ENCODE data around the gene CCDC68. TPM values are rescaled to one million over a fixed set of nuclear protein-coding genes. Genes with fewer than 3 reads are reported as not detected.

CCDC68 gene
- total RNA-seq = not detected
- total RNA-seq (2013) = 0.43 TPM

- intact Hi-C loops (cut with micrococcal nuclease) = no loop called here
- WGBS (ENCODE audit: insufficient coverage) = 14% methylated on average over 55 of the region's 58 CpGs
These were observed at the start of gene CCDC68 for GRCh38 chr18:54958704-54959625. Gene CCDC68, minus strand, starts transcription at chr18:54959461. Its CDS starts 16,670 bp downstream, at chr18:54942791.

GRCh38 chr18:55007602-55008001 lies 48.3 kb upstream of the CCDC68 start:
- peaks cover 23 to 41% of the 10 kb centered on the region in 2 donors for H3K27me3 Mint-ChIP-seq (ENCODE audit: low read depth in 2 of 2)
- no peak overlapping the region for H3K27ac Mint-ChIP-seq
- H3K27ac ChIP-seq (ENCODE audit: low read length) = no peak overlapping the region
- no peaks in the 10 kb centered on the region for H3K4me1 Mint-ChIP-seq
- H3K9me3 Mint-ChIP-seq = no peaks in the 10 kb centered on the region
- ATAC-seq (no peak), DNase-seq (no peak)
- H3K27me3 ChIP-seq (ENCODE audit: control insufficient read depth, insufficient read depth, low read length) = no peaks in the 10 kb centered on the region
- H3K36me3 Mint-ChIP-seq = no peaks in the 10 kb centered on the region
- H3K4me3 Mint-ChIP-seq = no peak overlapping the region
- intact Hi-C loops (cut with micrococcal nuclease) = no loop called here
- H3K4me1 ChIP-seq (ENCODE audit: control insufficient read depth, insufficient read depth, low read length) = no peaks in the 10 kb centered on the region
- H3K9me3 ChIP-seq (ENCODE audit: control insufficient read depth, insufficient read depth, low read length) = no peaks in the 10 kb centered on the region
- H3K36me3 ChIP-seq (ENCODE audit: control insufficient read depth, insufficient read depth, low read length) = no peaks in the 10 kb centered on the region
- H3K4me3 ChIP-seq (ENCODE audit: low read length) = no peak overlapping the region
- no peak for TF ChIP-seq CTCF (IDR thresholded peaks at IDR 0.05)
- 90% methylated on average over 3 of the region's 4 CpGs for WGBS (ENCODE audit: insufficient coverage)

More at GRCh38 chr18:54958704-54959625, at the start of gene CCDC68:
- no peaks in the 10 kb centered on the region for H3K9me3 ChIP-seq (ENCODE audit: control insufficient read depth, insufficient read depth, low read length)
- H3K27ac ChIP-seq (ENCODE audit: low read length) = no peak within 1 kb of the TSS
- ATAC-seq = peak in 2 of 3 donors; percentile 49 to 58
- peaks cover 5% of the 10 kb centered on the region for H3K4me1 ChIP-seq (ENCODE audit: control insufficient read depth, insufficient read depth, low read length)
- peaks cover 9% of the 10 kb centered on the region for H3K27me3 ChIP-seq (ENCODE audit: control insufficient read depth, insufficient read depth, low read length)
- Mint-ChIP-seq H3K9me3 (no peaks in the 10 kb centered on the region), H3K4me1 (peaks cover 0 to 4% of the 10 kb centered on the region in 2 donors), H3K27me3 (ENCODE audit: low read depth in 2 of 2) (peaks cover 35 to 57% of the 10 kb centered on the region in 2 donors), H3K36me3 (no peaks in the 10 kb centered on the region), H3K4me3 (peak within 1 kb of the TSS; percentile 56), H3K27ac (no peak within 1 kb of the TSS)
- no peak for TF ChIP-seq CTCF (IDR thresholded peaks at IDR 0.05)
- DNase-seq = no peak
- H3K4me3 ChIP-seq (ENCODE audit: low read length) = no peak within 1 kb of the TSS
- no peaks in the 10 kb centered on the region for H3K36me3 ChIP-seq (ENCODE audit: control insufficient read depth, insufficient read depth, low read length)

- Mint-ChIP-seq H3K36me3 (no peaks in the 10 kb centered on the region), H3K4me3 (no peak overlapping the region), H3K9me3 (no peaks in the 10 kb centered on the region), H3K27ac (no peak overlapping the region), H3K4me1 (no peaks in the 10 kb centered on the region), H3K27me3 (ENCODE audit: low read depth in 2 of 2) (peaks cover 17 to 28% of the 10 kb centered on the region in 2 donors)
- no peak for TF ChIP-seq CTCF (IDR thresholded peaks at IDR 0.05)
- 84% methylated on average over 5 of the region's 5 CpGs for WGBS (ENCODE audit: insufficient coverage)
- Histone ChIP-seq H3K4me1 (ENCODE audit: control insufficient read depth, insufficient read depth, low read length) (no peaks in the 10 kb centered on the region), H3K4me3 (ENCODE audit: low read length) (no peak overlapping the region), H3K9me3 (ENCODE audit: control insufficient read depth, insufficient read depth, low read length) (no peaks in the 10 kb centered on the region), H3K27ac (ENCODE audit: low read length) (no peak overlapping the region), H3K27me3 (ENCODE audit: control insufficient read depth, insufficient read depth, low read length) (no peaks in the 10 kb centered on the region), H3K36me3 (ENCODE audit: control insufficient read depth, insufficient read depth, low read length) (no peaks in the 10 kb centered on the region)
- intact Hi-C loops (cut with micrococcal nuclease) = no loop called here
- DNase-seq = no peak
- ATAC-seq = no peak
These were observed 44.4 kb upstream of the CCDC68 start for GRCh38 chr18:55003695-55004094.

All from natural killer cell (primary cell).